ENCODE measurements around the gene C5.

Gene C5

GRCh38 chr9:121088576-121088975 lies 38.5 kb upstream of the C5 start:
- H3K4me2 ChIP-seq, result no peak overlapping the region
- no peak overlapping the region for H3K4me3 ChIP-seq (IDR thresholded peaks at IDR 0.05; ENCODE audit: insufficient read depth, low read depth, low read length)
- H3K79me2 ChIP-seq (ENCODE audit: insufficient read depth, low read depth), result no peaks in the 10 kb centered on the region
- no peaks in the 10 kb centered on the region for H3K36me3 ChIP-seq (ENCODE audit: insufficient read depth)
- no peak for TF ChIP-seq CTCF (conservative IDR thresholded peaks at IDR 0.05; ENCODE audit: low read depth, low read length)
- H3K27me3 ChIP-seq (ENCODE audit: insufficient read depth, low read depth), result no peaks in the 10 kb centered on the region
- no peaks in the 10 kb centered on the region for H3K4me1 ChIP-seq (ENCODE audit: low read depth, poor library complexity, severe bottlenecking)
- H4K20me1 ChIP-seq (ENCODE audit: insufficient read depth), result no peaks in the 10 kb centered on the region
- H3K9ac ChIP-seq, result no peak overlapping the region
- no peak overlapping the region for H3K27ac ChIP-seq
- no peak overlapping the region for H2AFZ ChIP-seq (ENCODE audit: low read depth)

GRCh38 chr9:121085661-121086060 lies 35.6 kb upstream of the C5 start:
- no peak overlapping the region for H3K27ac ChIP-seq
- no peak overlapping the region for H3K4me2 ChIP-seq
- 0 out of 2 replicates have a peak, but pooled peaks cover 3% of the 10 kb centered on the region for H3K36me3 ChIP-seq (ENCODE audit: insufficient read depth)
- H2AFZ ChIP-seq (ENCODE audit: low read depth), result no peak overlapping the region
- H3K79me2 ChIP-seq (ENCODE audit: insufficient read depth, low read depth), result no peaks in the 10 kb centered on the region
- no peaks in the 10 kb centered on the region for H3K27me3 ChIP-seq (ENCODE audit: insufficient read depth, low read depth)
- H3K4me1 ChIP-seq (ENCODE audit: low read depth, poor library complexity, severe bottlenecking), result no peaks in the 10 kb centered on the region
- H3K4me3 ChIP-seq (IDR thresholded peaks at IDR 0.05; ENCODE audit: insufficient read depth, low read depth, low read length), result no peak overlapping the region
- no peaks in the 10 kb centered on the region for H4K20me1 ChIP-seq (ENCODE audit: insufficient read depth)
- H3K9ac ChIP-seq, result no peak overlapping the region
- no peak for TF ChIP-seq CTCF (conservative IDR thresholded peaks at IDR 0.05; ENCODE audit: low read depth, low read length)

GRCh38 chr9:121082075-121082474 lies 32.0 kb upstream of the C5 start:
- H3K9ac ChIP-seq, result no peak overlapping the region
- no peak for TF ChIP-seq CTCF (conservative IDR thresholded peaks at IDR 0.05; ENCODE audit: low read depth, low read length)
- H3K4me1 ChIP-seq (ENCODE audit: low read depth, poor library complexity, severe bottlenecking), result no peaks in the 10 kb centered on the region
- no peak overlapping the region for H3K4me3 ChIP-seq (IDR thresholded peaks at IDR 0.05; ENCODE audit: insufficient read depth, low read depth, low read length)
- H4K20me1 ChIP-seq (ENCODE audit: insufficient read depth), result no peaks in the 10 kb centered on the region
- H3K4me2 ChIP-seq, result no peak overlapping the region
- no peaks in the 10 kb centered on the region; the same call in 1 of the 2 replicates for H3K79me2 ChIP-seq (ENCODE audit: insufficient read depth, low read depth)
- H2AFZ ChIP-seq (ENCODE audit: low read depth), result no peak overlapping the region
- 0 out of 2 replicates have a peak, but pooled peaks cover 3% of the 10 kb centered on the region for H3K36me3 ChIP-seq (ENCODE audit: insufficient read depth)
- no peaks in the 10 kb centered on the region for H3K27me3 ChIP-seq (ENCODE audit: insufficient read depth, low read depth)
- no peak overlapping the region for H3K27ac ChIP-seq

GRCh38 chr9:121075251-121076036 lies 25.4 kb upstream of the C5 start:
- Histone ChIP-seq H2AFZ (ENCODE audit: low read depth) (peak overlapping the region; percentile 73), H3K4me3 (IDR thresholded peaks at IDR 0.05; ENCODE audit: insufficient read depth, low read depth, low read length) (no peak overlapping the region), H3K9ac (peak overlapping the region; percentile 99), H3K36me3 (ENCODE audit: insufficient read depth) (no peaks in the 10 kb centered on the region), H4K20me1 (ENCODE audit: insufficient read depth) (no peaks in the 10 kb centered on the region), H3K4me1 (ENCODE audit: low read depth, poor library complexity, severe bottlenecking) (peaks cover 38% of the 10 kb centered on the region), H3K4me2 (peak overlapping the region; percentile 90), H3K27ac (peak overlapping the region; percentile 94), H3K27me3 (ENCODE audit: insufficient read depth, low read depth) (no peaks in the 10 kb centered on the region), H3K79me2 (ENCODE audit: insufficient read depth, low read depth) (peaks cover 15% of the 10 kb centered on the region; the same call in 1 of the 2 replicates)
- TF ChIP-seq CTCF (conservative IDR thresholded peaks at IDR 0.05; ENCODE audit: low read depth, low read length), result no peak

Data from KMS-11 (cell line).